RPMI7951 (cell line): ENCODE data around the gene VANGL1. TPM values are rescaled to one million over a fixed set of nuclear protein-coding genes. Genes with fewer than 3 reads are reported as not detected.
A peak's percentile ranks its signal among the peaks of the same experiment; 100 is the strongest.

ENCODE experiments used
- DNase-seq: peaks from one replicate; pipeline ENCODE4 v3.0.0-alpha.2; 2012; ENCODE audit warnings: low read depth
- total RNA-seq: library from RNA; depleted of rRNA; stranded (reverse); fragments of >200 nt; shearing (Covaris generic); gene quantifications from 2 replicates; pipeline ENCODE4 v1.2.3, GENCODE V29; 2014

Gene VANGL1
- total RNA-seq, 1 experiment from 2014 or later = 21.9 TPM

DNA sequence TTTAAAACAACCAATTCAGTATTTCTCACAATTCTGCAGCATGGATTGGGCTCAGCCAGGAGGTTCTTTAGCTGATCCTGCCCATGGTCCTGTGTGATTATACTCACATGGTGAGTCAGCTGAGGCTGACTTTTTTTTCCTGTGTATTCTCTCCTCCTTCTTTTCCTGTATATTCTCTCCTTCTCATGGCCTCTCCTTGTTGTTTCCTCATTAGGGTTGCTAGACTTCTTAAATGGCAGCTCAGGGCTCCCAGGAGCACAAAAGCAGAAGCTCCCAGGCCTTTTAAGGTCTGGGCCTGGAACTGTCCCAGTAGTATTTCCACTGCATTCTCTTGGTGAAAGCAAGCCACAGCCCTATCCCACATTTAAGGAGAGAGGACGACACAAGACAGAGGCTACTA is 26.8 kb downstream of the VANGL1 start:
- DNase-seq = peak; percentile 94

- peak; percentile 92 for DNase-seq
Observed at GRCh38 chr1:115669002-115669673, 27.4 kb downstream of the VANGL1 start.

DNA sequence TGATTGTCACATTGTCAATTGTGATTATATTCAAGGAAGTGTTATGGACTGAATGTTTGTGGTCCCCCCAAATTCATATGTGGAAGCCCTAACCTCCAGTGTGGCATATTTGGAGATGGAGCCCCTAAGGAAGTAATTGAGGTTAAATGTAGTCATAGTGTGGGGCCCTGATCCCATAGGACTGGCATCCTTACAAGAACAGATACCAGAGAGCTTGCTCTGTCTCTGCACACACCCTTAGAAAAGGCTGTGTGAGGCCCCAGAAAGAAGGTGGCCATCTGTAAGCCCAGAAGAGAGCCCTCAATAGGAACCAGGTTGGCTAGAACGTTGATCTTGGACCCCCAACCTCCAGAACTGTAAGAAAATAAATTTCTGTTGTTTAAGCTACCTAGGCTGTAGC is 28.1 kb downstream of the VANGL1 start:
- DNase-seq = peak; percentile 54

- DNase-seq = peak; percentile 97
Observed at GRCh38 chr1:115670476-115671175, 28.9 kb downstream of the VANGL1 start.

DNA sequence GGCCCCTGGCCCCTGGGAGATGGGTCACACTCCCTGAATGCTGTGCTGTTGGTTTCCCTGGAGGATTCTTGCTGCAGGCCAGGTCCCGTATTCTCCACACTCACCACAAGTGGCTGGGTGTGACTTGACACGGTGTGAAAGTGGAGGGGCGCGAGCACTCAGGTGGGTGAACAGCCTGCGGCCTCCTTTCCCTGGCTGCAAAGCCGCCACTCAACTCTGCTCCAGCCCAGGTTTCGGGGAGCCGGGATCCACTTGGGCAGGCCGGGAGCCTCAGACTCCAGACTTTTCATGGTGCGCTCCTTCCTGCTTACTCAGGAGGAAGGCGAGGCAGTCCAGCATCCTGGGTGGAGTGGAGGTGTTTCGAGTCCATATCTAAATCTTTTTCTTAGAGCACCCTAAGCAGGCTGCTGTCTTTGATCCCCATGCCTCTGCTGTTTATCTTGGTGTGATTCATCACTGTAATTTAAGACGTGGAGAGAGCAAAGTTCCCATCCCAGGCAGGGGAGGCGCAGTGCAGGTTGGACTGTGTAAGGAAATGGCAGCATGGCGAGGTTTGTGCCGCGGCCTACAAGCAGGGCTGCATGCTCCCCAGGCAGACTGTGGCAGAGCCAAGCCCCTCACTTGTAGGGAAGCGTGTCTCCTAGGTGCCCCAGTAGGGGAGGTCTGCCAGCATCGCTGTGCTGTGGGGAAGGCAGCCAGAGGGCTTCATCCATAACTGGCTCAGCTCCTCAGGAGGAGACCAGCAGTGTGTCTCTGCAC is 29.6 kb downstream of the VANGL1 start:
- peak; percentile 82 for DNase-seq

DNA sequence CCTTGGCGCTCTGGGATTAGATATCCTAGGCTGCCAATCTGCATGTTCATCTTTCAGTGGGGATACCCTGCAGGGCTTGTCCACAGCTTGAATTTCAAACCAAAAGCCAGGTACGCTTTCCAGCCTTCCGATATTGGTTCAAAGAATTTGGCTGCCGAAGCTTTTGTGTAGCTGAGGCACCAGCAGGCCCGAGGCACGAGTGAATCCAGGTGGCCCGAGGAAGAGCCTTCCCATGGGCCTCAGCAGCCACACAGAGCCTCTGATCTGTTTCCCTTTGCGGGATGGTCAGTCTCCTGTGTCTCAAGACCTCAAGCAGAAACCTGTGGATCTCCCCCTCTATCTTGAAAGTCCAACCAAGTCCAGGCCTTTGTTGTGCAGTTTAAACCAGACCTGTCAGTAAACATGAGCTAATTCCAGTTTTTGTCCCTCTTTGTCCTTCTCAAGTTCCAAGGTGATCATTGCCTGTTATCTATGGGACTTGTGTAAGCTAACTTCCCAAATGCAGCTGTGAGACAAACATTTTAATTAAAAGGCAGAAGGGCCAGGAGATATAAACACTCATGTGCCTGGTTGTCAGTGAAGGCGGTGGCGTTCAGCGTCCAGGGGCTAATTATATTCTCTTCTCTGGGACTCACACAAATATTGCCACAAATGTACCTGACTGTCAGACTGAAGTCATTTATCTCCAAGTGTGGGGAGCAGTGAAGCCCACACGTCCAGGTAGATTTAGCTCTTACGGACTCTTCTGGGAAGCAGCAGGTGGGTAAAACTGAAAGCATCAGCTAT is 30.6 kb downstream of the VANGL1 start:
- no peak for DNase-seq

- DNase-seq = peak; percentile 84
Observed at GRCh38 chr1:115676498-115677181, 34.9 kb downstream of the VANGL1 start.

- peak; percentile 91 for DNase-seq
Observed at GRCh38 chr1:115677182-115677555, 35.4 kb downstream of the VANGL1 start.

GRCh38 chr1:115677565-115677964 is 35.8 kb downstream of the VANGL1 start:
- no peak for DNase-seq

DNA sequence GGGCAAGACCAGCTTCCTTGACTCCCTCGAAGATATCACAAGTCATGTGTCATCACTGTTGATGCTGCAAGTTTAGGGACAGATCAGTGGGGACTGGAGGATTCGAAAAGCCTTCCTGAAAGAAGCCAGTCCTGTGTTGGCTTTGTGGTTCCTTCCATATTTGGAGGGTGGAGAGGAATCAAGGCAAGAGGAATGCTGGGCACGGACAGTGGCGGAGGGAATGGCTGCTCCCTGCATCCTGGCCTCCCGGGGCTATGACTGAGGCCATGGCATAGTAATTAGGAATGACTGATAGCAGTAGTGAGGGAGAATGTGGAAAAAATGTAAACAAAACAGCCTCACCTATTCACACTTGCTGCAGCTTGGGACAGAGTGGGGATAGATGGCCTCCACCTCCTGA is 36.4 kb downstream of the VANGL1 start:
- no peak for DNase-seq

- peak; percentile 82 for DNase-seq
Observed at GRCh38 chr1:115679141-115679611, 37.4 kb downstream of the VANGL1 start.

GRCh38 chr1:115680730-115681111 is 39.0 kb downstream of the VANGL1 start:
- DNase-seq = no peak

- DNase-seq = no peak
Observed at GRCh38 chr1:115682792-115683191, 41.0 kb downstream of the VANGL1 start.

GRCh38 chr1:115685029-115685705 is 43.4 kb downstream of the VANGL1 start:
- no peak for DNase-seq

- no peak for DNase-seq
Observed at GRCh38 chr1:115687744-115688143, 46.0 kb downstream of the VANGL1 start.

- DNase-seq = no peak
Observed at GRCh38 chr1:115690972-115691371, 49.2 kb downstream of the VANGL1 start.

GRCh38 chr1:115692224-115692623 is 50.5 kb downstream of the VANGL1 start:
- DNase-seq = no peak

DNA sequence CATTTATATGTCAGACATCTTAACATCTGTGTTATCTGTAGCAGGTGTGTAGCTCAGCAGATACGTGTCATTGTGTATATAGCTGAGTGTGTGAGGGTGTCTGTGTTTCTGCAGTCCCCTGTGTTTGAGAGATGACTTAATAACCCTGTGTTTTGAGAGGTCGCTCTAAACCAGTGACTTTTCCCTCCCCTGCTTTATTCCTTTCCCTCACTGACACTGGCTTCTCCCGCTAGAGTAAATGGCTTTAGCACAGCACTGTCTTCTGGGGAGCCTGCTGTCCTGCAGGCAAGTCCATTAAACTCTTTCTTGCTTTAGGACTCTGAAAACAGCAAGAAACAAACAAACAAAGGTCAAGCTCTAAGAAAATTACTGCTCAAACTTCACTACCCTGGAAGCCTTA is 53.0 kb downstream of the VANGL1 start:
- DNase-seq = no peak

DNA sequence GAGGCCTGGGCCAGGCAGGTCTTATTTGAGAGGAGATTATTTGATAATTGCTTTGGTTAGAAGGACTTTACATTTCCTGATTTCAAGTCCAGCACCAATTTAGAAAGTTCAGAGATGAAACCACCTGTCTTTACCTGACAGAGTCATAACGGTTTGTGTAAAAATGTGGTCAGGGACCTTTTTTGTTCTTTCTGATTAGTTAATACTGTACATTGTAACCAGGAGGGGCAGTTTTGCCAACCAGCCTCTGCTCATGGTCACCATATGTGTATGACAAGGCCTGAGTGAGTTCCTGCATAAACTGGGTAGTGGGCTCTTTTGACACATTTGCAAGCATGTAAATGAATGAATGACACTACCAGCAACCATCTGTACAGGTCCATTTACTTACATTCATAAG is 55.8 kb downstream of the VANGL1 start:
- DNase-seq = no peak

DNA sequence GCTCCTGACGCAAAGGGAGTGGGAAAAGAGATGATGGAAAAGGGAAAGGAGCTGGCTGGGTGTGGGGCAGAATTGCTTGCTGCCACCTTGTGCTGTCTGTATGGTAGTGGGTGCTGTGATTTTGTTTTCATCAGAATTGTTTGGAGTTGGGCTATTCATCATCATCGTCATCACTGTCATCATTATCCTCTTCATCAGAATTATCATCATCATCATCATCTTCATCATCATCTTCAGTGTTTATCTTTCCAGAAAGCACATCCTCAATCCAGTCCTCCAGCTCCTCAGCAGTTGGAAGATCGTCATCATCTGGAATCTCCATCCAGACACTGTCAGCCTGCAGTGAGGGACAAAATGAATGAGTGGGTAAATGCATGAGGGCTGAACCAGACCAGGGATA is 59.3 kb downstream of the VANGL1 start:
- no peak for DNase-seq

GRCh38 chr1:115702959-115703358 is 61.2 kb downstream of the VANGL1 start:
- no peak for DNase-seq
